Mesothelial cell of epicardium (in vitro differentiated cells): Measurements from ENCODE around the gene DUSP14. TPM values are rescaled to one million over a fixed set of nuclear protein-coding genes. Genes with fewer than 3 reads are reported as not detected.

ENCODE experiments used
- DNase-seq, 2 experiments: peaks; one replicate each; pipeline ENCODE4 v3.0.0; 2021; ENCODE audit warnings: low spot score in 2 of 2; ENCODE audit not compliant: unreplicated experiment in 2 of 2
- H3K27ac Mint-ChIP-seq: 2 replicates; pipeline ENCODE4 v1.8.0; 2021; ENCODE audit warnings: mixed read lengths
- H3K27me3 Mint-ChIP-seq: 2 replicates; pipeline ENCODE4 v1.8.0; 2021; ENCODE audit warnings: low read depth, mixed read lengths
- H3K36me3 Mint-ChIP-seq: 2 replicates; pipeline ENCODE4 v1.8.0; 2021; ENCODE audit warnings: mixed read lengths
- H3K4me1 Mint-ChIP-seq: 2 replicates; pipeline ENCODE4 v1.8.0; 2021; ENCODE audit warnings: mixed read lengths
- H3K4me3 Mint-ChIP-seq: 2 replicates; pipeline ENCODE4 v1.8.0; 2021; ENCODE audit warnings: mild to moderate bottlenecking, moderate library complexity, mixed read lengths
- H3K9me3 Mint-ChIP-seq: 2 replicates; pipeline ENCODE4 v1.8.0; 2021; ENCODE audit warnings: mixed read lengths
- CTCF ChIP-seq: fragments of 200-600 bp; sonication (generic); IDR thresholded peaks from one replicate; pipeline ENCODE4 v1.5.0; 2021; ENCODE audit warnings: antibody characterized with exemption; ENCODE audit not compliant: unreplicated experiment
- total RNA-seq: library from RNA; stranded (reverse); gene quantifications from 3 replicates; pipeline ENCODE4 v1.2.1, GENCODE V29; 2021

DUSP14 gene
- total RNA-seq, 1 donor from 2014 or later: 13.4 TPM

- DNase-seq: no peak
These were observed 30.9 kb upstream of the DUSP14 start for GRCh38 chr17:37458805-37459204.

GRCh38 chr17:37461668-37462067 is 28.0 kb upstream of the DUSP14 start:
- H3K9me3 Mint-ChIP-seq: no peaks in the 10 kb centered on the region
- DNase-seq: no peak
- H3K27me3 Mint-ChIP-seq: no peaks in the 10 kb centered on the region
- no peaks in the 10 kb centered on the region for H3K4me1 Mint-ChIP-seq
- no peak for TF ChIP-seq CTCF
- no peak overlapping the region for H3K4me3 Mint-ChIP-seq
- peaks cover 30% of the 10 kb centered on the region for H3K36me3 Mint-ChIP-seq
- H3K27ac Mint-ChIP-seq: no peak overlapping the region

More at GRCh38 chr17:37458805-37459204, 30.9 kb upstream of the DUSP14 start:
- peaks cover 4% of the 10 kb centered on the region for H3K4me1 Mint-ChIP-seq
- no peak for TF ChIP-seq CTCF
- no peak overlapping the region for H3K4me3 Mint-ChIP-seq
- H3K27ac Mint-ChIP-seq: no peak overlapping the region
- H3K9me3 Mint-ChIP-seq: no peaks in the 10 kb centered on the region
- H3K27me3 Mint-ChIP-seq: no peaks in the 10 kb centered on the region
- H3K36me3 Mint-ChIP-seq: peaks cover 16% of the 10 kb centered on the region

- H3K4me1 Mint-ChIP-seq: no peaks in the 10 kb centered on the region
- no peak for DNase-seq
- H3K36me3 Mint-ChIP-seq: peaks cover 30% of the 10 kb centered on the region
- H3K27me3 Mint-ChIP-seq: no peaks in the 10 kb centered on the region
- no peak for TF ChIP-seq CTCF
- no peaks in the 10 kb centered on the region for H3K9me3 Mint-ChIP-seq
- H3K4me3 Mint-ChIP-seq: no peak overlapping the region
- no peak overlapping the region for H3K27ac Mint-ChIP-seq
These were observed 27.2 kb upstream of the DUSP14 start for GRCh38 chr17:37462492-37462891.

- Mint-ChIP-seq H3K27ac (no peak overlapping the region), H3K36me3 (peaks cover 28% of the 10 kb centered on the region), H3K4me3 (no peak overlapping the region), H3K27me3 (no peaks in the 10 kb centered on the region), H3K4me1 (no peaks in the 10 kb centered on the region), H3K9me3 (no peaks in the 10 kb centered on the region)
- TF ChIP-seq CTCF: no peak
- no peak for DNase-seq
These were observed 26.7 kb upstream of the DUSP14 start for GRCh38 chr17:37463039-37463438.

- Mint-ChIP-seq H3K9me3 (no peaks in the 10 kb centered on the region), H3K27me3 (no peaks in the 10 kb centered on the region), H3K27ac (no peak overlapping the region), H3K36me3 (peaks cover 23% of the 10 kb centered on the region), H3K4me3 (no peak overlapping the region), H3K4me1 (no peaks in the 10 kb centered on the region)
- DNase-seq: no peak
- TF ChIP-seq CTCF: no peak
These were observed 24.5 kb upstream of the DUSP14 start for GRCh38 chr17:37465069-37465616.

- no peak for TF ChIP-seq CTCF
- no peak overlapping the region for H3K27ac Mint-ChIP-seq
- no peaks in the 10 kb centered on the region for H3K4me1 Mint-ChIP-seq
- peaks cover 32% of the 10 kb centered on the region for H3K36me3 Mint-ChIP-seq
- H3K4me3 Mint-ChIP-seq: no peak overlapping the region
- no peaks in the 10 kb centered on the region for H3K27me3 Mint-ChIP-seq
- no peak for DNase-seq
- no peaks in the 10 kb centered on the region for H3K9me3 Mint-ChIP-seq
These were observed 23.2 kb upstream of the DUSP14 start for GRCh38 chr17:37466471-37466870.
